H1 (cell line): Measurements from ENCODE around the gene FMNL2. TPM values are rescaled to one million over a fixed set of nuclear protein-coding genes. Genes with fewer than 3 reads are reported as not detected.

Source experiments
- CTCF ChIA-PET: fragments of 300-600 bp; sonication (Branson Sonifier 250); formaldehyde crosslinking; loops from one replicate; lab custom pipeline; 2021; ENCODE audit not compliant: partially characterized antibody; lab: Charles Lee
- POLR2A ChIA-PET: fragments of 300-600 bp; sonication (Branson Sonifier 250); formaldehyde crosslinking; loops from one replicate; lab custom pipeline; 2021; ENCODE audit warnings: inconsistent platforms; ENCODE audit not compliant: partially characterized antibody; lab: Charles Lee
- DNase-seq, 2 experiments: peaks; one replicate each; pipeline versions ENCODE4 v3.0.0 to v3.0.0-alpha.2; 2010 to 2022; ENCODE audit warnings: low spot score in 2 of 2, low read depth in 1 of 2, mixed read lengths in 1 of 2
- FAIRE-seq: peaks from 2 replicates; lab custom pipeline; 2011; peaks lifted over from hg19 to GRCh38; lab: Jason Lieb, UNC
- H2AFZ ChIP-seq: 2 replicates; pipeline ENCODE4 v1.8.1; 2012; ENCODE audit warnings: low read length, inconsistent platforms
- H2AK5ac ChIP-seq: 2 replicates; pipeline ENCODE4 v1.6.1; 2013; ENCODE audit warnings: low read depth, low read length
- H2BK120ac ChIP-seq: replicated peaks from 2 replicates; pipeline ENCODE3; 2013; ENCODE audit warnings: low read depth, low read length, inconsistent platforms
- H2BK12ac ChIP-seq: 2 replicates; pipeline ENCODE4 v1.6.1; 2013; ENCODE audit warnings: low read depth, low read length
- H2BK15ac ChIP-seq: 2 replicates; pipeline ENCODE4 v1.6.1; 2013; ENCODE audit warnings: low read length
- H2BK20ac ChIP-seq: 2 replicates; pipeline ENCODE4 v1.6.1; 2013; ENCODE audit warnings: low read length
- H2BK5ac ChIP-seq: 2 replicates; pipeline ENCODE4 v1.6.1; 2013; ENCODE audit warnings: low read depth, low read length
- H3K14ac ChIP-seq: 2 replicates; pipeline ENCODE4 v1.6.1; 2013; ENCODE audit warnings: inconsistent platforms; ENCODE audit not compliant: insufficient read length
- H3K18ac ChIP-seq: 2 replicates; pipeline ENCODE4 v1.6.1; 2013; ENCODE audit warnings: low read length; ENCODE audit errors: extremely low read depth
- H3K23ac ChIP-seq: 2 replicates; pipeline ENCODE4 v1.6.1; 2013; ENCODE audit warnings: inconsistent platforms; ENCODE audit not compliant: insufficient read length
- H3K23me2 ChIP-seq: 2 replicates; pipeline ENCODE4 v1.6.1; 2013; ENCODE audit warnings: low read depth, low read length
- H3K27ac ChIP-seq: 2 replicates; pipeline ENCODE4 v1.6.1; 2011; ENCODE audit warnings: low read depth, low read length, inconsistent platforms
- H3K27me3 ChIP-seq, 4 experiments: replicated peaks in 1 of 4; 1 replicate in 1 of 4; 2 replicates in 3 of 4; pipeline versions ENCODE4 v1.6.1 to v1.8.1; 2011 to 2013; ENCODE audit warnings: low read length in 3 of 4, mild to moderate bottlenecking in 3 of 4, inconsistent platforms in 2 of 4, mixed read lengths in 2 of 4, moderate library complexity in 1 of 4; ENCODE audit not compliant: control insufficient read depth in 3 of 4, insufficient read depth in 3 of 4; ENCODE audit errors: extremely low read depth in 1 of 4
- H3K36me3 ChIP-seq, 4 experiments: 2 replicates each; pipeline versions ENCODE4 v1.6.1 to v1.8.1; 2011 to 2013; ENCODE audit warnings: mild to moderate bottlenecking in 4 of 4, low read length in 3 of 4, moderate library complexity in 2 of 4, control low read depth in 1 of 4, inconsistent platforms in 1 of 4; ENCODE audit not compliant: insufficient read depth in 4 of 4, control insufficient read depth in 2 of 4
- H3K4ac ChIP-seq: replicated peaks from 2 replicates; pipeline ENCODE3; 2013; ENCODE audit warnings: low read length, low read depth, mixed read lengths, inconsistent platforms; ENCODE audit not compliant: insufficient read length
- H3K4me1 ChIP-seq, 4 experiments: replicated peaks in 1 of 4; 1 replicate in 1 of 4; 2 replicates in 3 of 4; pipeline versions ENCODE4 v1.6.1 to v1.8.1; 2011 to 2013; ENCODE audit warnings: low read length in 3 of 4, inconsistent platforms in 2 of 4, mixed read lengths in 1 of 4; ENCODE audit not compliant: insufficient read depth in 4 of 4, control insufficient read depth in 3 of 4
- H3K4me2 ChIP-seq, 2 experiments: 2 replicates each; pipeline versions ENCODE4 v1.6.1 to v1.8.1; 2011 to 2013; ENCODE audit warnings: low read depth in 2 of 2, low read length in 2 of 2, control low read depth in 1 of 2, inconsistent platforms in 1 of 2, mild to moderate bottlenecking in 1 of 2; ENCODE audit not compliant: insufficient read depth in 1 of 2
- H3K4me3 ChIP-seq, 4 experiments: fragments of 200-600, 300-600 bp in 1 of 4; sonication (generic), shearing (Covaris generic), sonication (Bioruptor Twin) in 1 of 4; 2 replicates each; pipeline versions ENCODE4 v1.5.1 to v1.8.1; 2011 to 2016; ENCODE audit warnings: low read length in 4 of 4, low read depth in 3 of 4, control low read depth in 2 of 4, inconsistent platforms in 2 of 4, mild to moderate bottlenecking in 2 of 4, mixed read lengths in 1 of 4, moderate library complexity in 1 of 4; ENCODE audit not compliant: insufficient read depth in 2 of 4; ENCODE audit errors: extremely low read depth in 1 of 4
- H3K56ac ChIP-seq: replicated peaks from 2 replicates; pipeline ENCODE3; 2013; ENCODE audit warnings: low read depth, mild to moderate bottlenecking, mixed read lengths, low read length, inconsistent platforms; ENCODE audit not compliant: insufficient read length
- H3K79me1 ChIP-seq: 2 replicates; pipeline ENCODE4 v1.6.1; 2013; ENCODE audit warnings: low read depth, low read length, control low read depth
- H3K79me2 ChIP-seq, 2 experiments: 2 replicates each; pipeline versions ENCODE4 v1.6.1 to v1.8.1; 2012 to 2013; ENCODE audit warnings: low read length in 2 of 2, mild to moderate bottlenecking in 2 of 2, inconsistent platforms in 1 of 2; ENCODE audit not compliant: insufficient read depth in 2 of 2, control insufficient read depth in 1 of 2
- H3K9ac ChIP-seq, 4 experiments: replicated peaks in 1 of 4; 1 replicate in 1 of 4; 2 replicates in 3 of 4; pipeline versions ENCODE4 v1.6.1 to v1.8.1; 2011 to 2013; ENCODE audit warnings: low read depth in 3 of 4, low read length in 3 of 4, control low read depth in 2 of 4, mild to moderate bottlenecking in 2 of 4, moderate library complexity in 2 of 4, inconsistent platforms in 1 of 4; ENCODE audit errors: extremely low read depth in 1 of 4
- H3K9me3 ChIP-seq, 2 experiments: 2 replicates each; pipeline versions ENCODE4 v1.6.1 to v1.8.1; 2012 to 2013; ENCODE audit warnings: mild to moderate bottlenecking in 2 of 2, moderate library complexity in 2 of 2, control low read depth in 1 of 2, inconsistent platforms in 1 of 2, low read depth in 1 of 2, low read length in 1 of 2, mixed read lengths in 1 of 2; ENCODE audit not compliant: insufficient read depth in 2 of 2
- H4K20me1 ChIP-seq, 2 experiments: replicated peaks in 1 of 2; 2 replicates each; pipeline versions ENCODE3 to v1.8.1; 2011 to 2013; ENCODE audit warnings: inconsistent platforms in 2 of 2, low read length in 2 of 2, mild to moderate bottlenecking in 1 of 2; ENCODE audit not compliant: insufficient read depth in 2 of 2, control insufficient read depth in 1 of 2
- H4K5ac ChIP-seq: 2 replicates; pipeline ENCODE4 v1.6.1; 2013; ENCODE audit warnings: low read length, low read depth, mixed read lengths, inconsistent platforms; ENCODE audit not compliant: insufficient read length
- H4K8ac ChIP-seq: 2 replicates; pipeline ENCODE4 v1.8.0; 2013; ENCODE audit warnings: mild to moderate bottlenecking, moderate library complexity, low read length, inconsistent platforms; ENCODE audit not compliant: insufficient read depth; ENCODE audit errors: extremely low read depth
- H4K91ac ChIP-seq: replicated peaks from 2 replicates; pipeline ENCODE3; 2013; ENCODE audit warnings: low read length, mixed read lengths, inconsistent platforms; ENCODE audit not compliant: insufficient read length
- CHD1 ChIP-seq: IDR thresholded peaks from 2 replicates; pipeline ENCODE4 v1.6.1; 2012; ENCODE audit warnings: low read depth, low read length, improper control_type of control experiment
- EZH2 ChIP-seq: fragments of 200-600 bp; sonication (generic); IDR thresholded peaks from 2 replicates; pipeline ENCODE4 v1.7.1; 2012; ENCODE audit warnings: low read depth, mild to moderate bottlenecking, moderate library complexity, low read length, inconsistent platforms; ENCODE audit not compliant: severe bottlenecking
- JUND ChIP-seq: IDR thresholded peaks from 2 replicates; pipeline ENCODE4 v1.6.1; 2011; ENCODE audit warnings: mild to moderate bottlenecking, improper control_type of control experiment, low read length
- MAFK ChIP-seq: IDR thresholded peaks from 2 replicates; pipeline ENCODE4 v1.6.1; 2012; ENCODE audit warnings: low read depth, mild to moderate bottlenecking, improper control_type of control experiment, low read length
- POLR2AphosphoS5 ChIP-seq: IDR thresholded peaks from 2 replicates; pipeline ENCODE4 v1.6.1; 2011; ENCODE audit warnings: low read depth, low read length
- RBBP5 ChIP-seq: IDR thresholded peaks from 2 replicates; pipeline ENCODE4 v1.7.1; 2012; ENCODE audit warnings: low read depth, mild to moderate bottlenecking, inconsistent platforms, low read length, moderate library complexity, borderline replicate concordance
- RXRA ChIP-seq: IDR thresholded peaks from 2 replicates; pipeline ENCODE4 v1.6.1; 2011; ENCODE audit warnings: low read depth, mild to moderate bottlenecking, low read length, moderate library complexity; ENCODE audit not compliant: insufficient read depth
- SP1 ChIP-seq: IDR thresholded peaks from 2 replicates; pipeline ENCODE4 v1.6.1; 2011; ENCODE audit warnings: low read depth, low read length
- TAF1 ChIP-seq: IDR thresholded peaks from 2 replicates; pipeline ENCODE4 v1.6.1; 2011; ENCODE audit warnings: mild to moderate bottlenecking, low read depth, low read length
- WGBS, 2 experiments: shearing (Covaris generic) in 1 of 2; methylation state at CpG; one replicate each; pipeline versions ENCODE4 v1.1.6 to v1.1.7; 2013 to 2015; ENCODE audit warnings: low lambda C conversion rate in 2 of 2, mixed read lengths in 2 of 2, inconsistent platforms in 1 of 2, low coverage in 1 of 2, missing lambda C conversion rate in 1 of 2; ENCODE audit not compliant: insufficient replicate concordance in 2 of 2, insufficient coverage in 1 of 2, insufficient read length in 1 of 2; ENCODE audit errors: extremely low coverage in 1 of 2, missing lambda C conversion rate in 1 of 2; 5-methylcytosine and 5-hydroxymethylcytosine counted together
- polyA plus RNA-seq, 7 experiments: library from polyadenylated mRNA; depleted of rRNA in 3 of 7; stranded (reverse) in 5 of 7; unstranded in 2 of 7; fragments of >200 nt in 5 of 7; fragments of 200-250 nt in 2 of 7; gene quantifications; 1 replicate in 5 of 7; 2 replicates in 1 of 7; 4 replicates in 1 of 7; pipeline versions ENCODE4 v1.2.1 to v1.2.3, GENCODE V29; 2011 to 2013; ENCODE audit warnings: missing spikeins in 2 of 7, mixed read lengths in 2 of 7
- total RNA-seq: library from RNA; stranded (reverse); fragmentation: NEBNext Ultra II Directional; extraction: Animal tissue kit (Norgen Biotek cat#: 25700); gene quantifications from 2 replicates; pipeline ENCODE4 v1.2.1, GENCODE V29; 2021
- TF ChIP-seq, protein P1 (sequence below): IDR thresholded peaks from 2 replicates; pipeline ENCODE4 v1.6.1; 2012; ENCODE audit warnings: low read length, inconsistent platforms

Gene FMNL2
- total and polyA plus RNA-seq, 2 of the 8 experiments (the other 6 are each of a cell fraction or from before 2014, with no cell fraction given): 15.5 to 45.1 TPM

GRCh38 chr2:152393377-152393776 lies 58.4 kb downstream of the FMNL2 start:
- H4K91ac ChIP-seq: no peak overlapping the region
- H3K4me2 ChIP-seq: no peak overlapping the region
- no peak overlapping the region for H4K5ac ChIP-seq
- no peak overlapping the region for H2BK15ac ChIP-seq
- no peak overlapping the region for H2AK5ac ChIP-seq
- 80% methylated on average over 1 of the region's 1 CpG; no CpG with 5 or more reads in 1 of the 2 experiments for WGBS, 2 experiments
- no peak overlapping the region for H2BK12ac ChIP-seq
- peaks cover 0 to 83% of the 10 kb centered on the region in 2 experiments; a peak in 3 of 4 replicates for H3K79me2 ChIP-seq
- H3K14ac ChIP-seq: no peak overlapping the region
- no peak overlapping the region for H3K4ac ChIP-seq
- FAIRE-seq (no peak), DNase-seq (no peak)
- ChIA-PET CTCF (no interaction called here), POLR2A (interaction anchor here (0.6 kb wide), 1 partner anchor 10 kb away, joined by 4 read pairs; no protein-coding TSS in a partner anchor)
- H4K8ac ChIP-seq: no peak overlapping the region
- H3K27me3 ChIP-seq: no peaks in the 10 kb centered on the region
- no peak overlapping the region for H2BK5ac ChIP-seq
- H3K18ac ChIP-seq: no peak overlapping the region
- H3K27ac ChIP-seq: no peak overlapping the region
- H3K23me2 ChIP-seq: no peaks in the 10 kb centered on the region
- H3K4me3 ChIP-seq: no peak overlapping the region
- no peak overlapping the region for H2BK20ac ChIP-seq
- no peak overlapping the region for H2BK120ac ChIP-seq
- no peak overlapping the region for H3K9ac ChIP-seq
- peaks cover 0 to 12% (median 8%) of the 10 kb centered on the region in 4 experiments; a peak in 5 of 7 replicates for H3K4me1 ChIP-seq
- peaks cover 0 to 9% of the 10 kb centered on the region in 2 experiments for H4K20me1 ChIP-seq
- no peak overlapping the region for H3K23ac ChIP-seq
- no peak overlapping the region for H3K56ac ChIP-seq
- H2AFZ ChIP-seq: no peak overlapping the region
- H3K79me1 ChIP-seq: no peaks in the 10 kb centered on the region; the same call in 1 of the 2 replicates
- H3K9me3 ChIP-seq: no peaks in the 10 kb centered on the region
- H3K36me3 ChIP-seq: no peaks in the 10 kb centered on the region
- TF ChIP-seq RBBP5: no peak
- no peak for TF ChIP-seq TAF1
- TF ChIP-seq POLR2AphosphoS5: no peak
- TF ChIP-seq EZH2: no peak
- no peak for TF ChIP-seq CHD1
- TF ChIP-seq, protein P1, sequence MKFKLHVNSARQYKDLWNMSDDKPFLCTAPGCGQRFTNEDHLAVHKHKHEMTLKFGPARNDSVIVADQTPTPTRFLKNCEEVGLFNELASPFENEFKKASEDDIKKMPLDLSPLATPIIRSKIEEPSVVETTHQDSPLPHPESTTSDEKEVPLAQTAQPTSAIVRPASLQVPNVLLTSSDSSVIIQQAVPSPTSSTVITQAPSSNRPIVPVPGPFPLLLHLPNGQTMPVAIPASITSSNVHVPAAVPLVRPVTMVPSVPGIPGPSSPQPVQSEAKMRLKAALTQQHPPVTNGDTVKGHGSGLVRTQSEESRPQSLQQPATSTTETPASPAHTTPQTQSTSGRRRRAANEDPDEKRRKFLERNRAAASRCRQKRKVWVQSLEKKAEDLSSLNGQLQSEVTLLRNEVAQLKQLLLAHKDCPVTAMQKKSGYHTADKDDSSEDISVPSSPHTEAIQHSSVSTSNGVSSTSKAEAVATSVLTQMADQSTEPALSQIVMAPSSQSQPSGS: no peak
- TF ChIP-seq RXRA: no peak
- TF ChIP-seq MAFK: no peak
- no peak for TF ChIP-seq JUND
- TF ChIP-seq SP1: no peak
